Psoas muscle (tissue), 8 donors: ENCODE data around the gene TMEM72. TPM values are rescaled to one million over a fixed set of nuclear protein-coding genes. Genes with fewer than 3 reads are reported as not detected.
A peak's percentile ranks its signal among the peaks of the same experiment; 100 is the strongest.

Experiments used
- ATAC-seq, 4 donors: fragments of 200-7000 bp; cut with Tn5 transposase; one replicate each; pipeline ENCODE4 v1.9.1; 2020; ENCODE audit warnings: moderate library complexity in 3 of 4, mild to moderate bottlenecking in 2 of 4
- DNase-seq, 2 donors: peaks; one replicate each; pipeline ENCODE4 v3.0.0-alpha.2; 2020
- H3K27ac ChIP-seq: fragments of 200-600 bp; one replicate; pipeline ENCODE4 v1.8.0; 2022
- H3K27me3 ChIP-seq, 3 donors: fragments of 200-600 bp in 1 of 3; one replicate each; pipeline versions ENCODE4 v1.6.1 to v1.8.0; 2013 to 2022; ENCODE audit warnings: low read length in 2 of 3, mild to moderate bottlenecking in 2 of 3, moderate library complexity in 1 of 3; ENCODE audit not compliant: insufficient read depth in 3 of 3
- H3K36me3 ChIP-seq, 2 donors: fragments of 200-600 bp in 1 of 2; one replicate each; pipeline versions ENCODE4 v1.6.1 to v1.8.0; 2013 to 2022; ENCODE audit warnings: low read depth in 1 of 2, mild to moderate bottlenecking in 1 of 2, moderate library complexity in 1 of 2; ENCODE audit not compliant: insufficient read depth in 1 of 2
- H3K4me1 ChIP-seq: fragments of 200-600 bp; one replicate; pipeline ENCODE4 v1.8.0; 2022
- H3K4me3 ChIP-seq: fragments of 200-600 bp; one replicate; pipeline ENCODE4 v1.8.0; 2022; ENCODE audit warnings: mild to moderate bottlenecking
- H3K9me3 ChIP-seq: fragments of 200-600 bp; one replicate; pipeline ENCODE4 v1.8.0; 2022
- CTCF ChIP-seq: fragments of 200-600 bp; IDR thresholded peaks from one replicate; pipeline ENCODE4 v1.8.0; 2022; ENCODE audit warnings: antibody characterized with exemption
- whole genome bisulfite sequencing, 3 donors: extraction: QIAGEN DNeasy Blood & Tissue Kit; methylation state at CpG; one replicate each; pipeline versions ENCODE4 v1.1.6 to v1.1.7; 2013; 5-methylcytosine and 5-hydroxymethylcytosine counted together
- intact Hi-C, 2 donors: fragments of 100-400 bp; cut with DNase I; formaldehyde crosslinking; loops; one replicate each; pipeline versions ENCODE4 v1.11.0 to v1.14.2; 2022
- polyA plus RNA-seq, 3 donors: library from polyadenylated mRNA; stranded (reverse); fragments of 200-250 nt; gene quantifications; one replicate each; pipeline ENCODE4 v1.2.3, GENCODE V29; 2013
- total RNA-seq, 4 donors: library from RNA; stranded (reverse); fragmentation: NEBNext Ultra II Directional in 2 of 4; extraction: Animal tissue kit (Norgen Biotek cat#: 25700) in 2 of 4; gene quantifications; one replicate each; pipeline versions ENCODE4 v1.2.1 to v1.2.4, GENCODE V29; 2021 to 2023
- donor health status: healthy with polysubstance abuse.
- donor health status: DM: no; HTN: no; CAD: no; lungs with moderate emphysema.
- donor health status: Bipolar disorder and iron deficiency.
- donor health status: healthy.
- donor health status: DM: yes; HTN: yes; CAD: no.
- donor health status: DM: no; HTN: no; CAD: no.
- donor health status: DM: no; HTN: no; CAD: no.
- donor health status: DM: yes; HTN: yes; CAD: no.

The TMEM72 gene
- total and polyA plus RNA-seq, 7 donors, result not detected

- ATAC-seq, result no peak
- 86 to 93% (median 88%) methylated on average over 12 of the region's 12 CpGs for WGBS, 3 donors
- intact Hi-C loops, result no loop called here
- H3K4me1 ChIP-seq, result peaks cover 60% of the 10 kb centered on the region
- DNase-seq, result peak in 1 of 2 donors; percentile 50
- peaks cover 0 to 18% of the 10 kb centered on the region in 2 donors for H3K36me3 ChIP-seq
- no peaks in the 10 kb centered on the region for H3K27me3 ChIP-seq
- no peak overlapping the region for H3K27ac ChIP-seq
- H3K4me3 ChIP-seq, result no peak overlapping the region
- H3K9me3 ChIP-seq, result no peaks in the 10 kb centered on the region
- no peak for TF ChIP-seq CTCF
Measured at GRCh38 chr10:44971935-44972757, 61.0 kb downstream of the TMEM72 start.

- H3K36me3 ChIP-seq, result peaks cover 0 to 18% of the 10 kb centered on the region in 2 donors
- WGBS, 3 donors, result 47 to 57% (median 53%) methylated on average over 6 of the region's 6 CpGs
- DNase-seq, result peak in 1 of 2 donors; percentile 58
- intact Hi-C loops, result no loop called here
- no peak overlapping the region for H3K27ac ChIP-seq
- peaks cover 60% of the 10 kb centered on the region for H3K4me1 ChIP-seq
- no peak for TF ChIP-seq CTCF
- H3K27me3 ChIP-seq, result no peaks in the 10 kb centered on the region
- ATAC-seq, result no peak
- H3K4me3 ChIP-seq, result no peak overlapping the region
- no peaks in the 10 kb centered on the region for H3K9me3 ChIP-seq
Measured at GRCh38 chr10:44972874-44973306, 61.8 kb downstream of the TMEM72 start.

GRCh38 chr10:44973323-44974081, 62.4 kb downstream of the TMEM72 start:
- TF ChIP-seq CTCF, result no peak
- H3K27ac ChIP-seq, result peak overlapping the region; percentile 96
- peaks cover 55% of the 10 kb centered on the region for H3K4me1 ChIP-seq
- peaks cover 0 to 18% of the 10 kb centered on the region in 2 donors for H3K36me3 ChIP-seq
- intact Hi-C loops, result loop anchor here in 1 of 2 donors (2.0 kb wide), 1 partner anchor 41 kb away; no protein-coding TSS in a partner anchor
- peak in 1 of 2 donors; percentile 45 for DNase-seq
- no peaks in the 10 kb centered on the region for H3K27me3 ChIP-seq
- no peaks in the 10 kb centered on the region for H3K9me3 ChIP-seq
- WGBS, 3 donors, result 67 to 71% (median 70%) methylated on average over 18 of the region's 18 CpGs
- no peak for ATAC-seq
- no peak overlapping the region for H3K4me3 ChIP-seq

- WGBS, 3 donors, result 43 to 57% (median 46%) methylated on average over 7 of the region's 7 CpGs
- intact Hi-C loops, result loop anchor here in 1 of 2 donors (2.0 kb wide), 1 partner anchor 41 kb away; no protein-coding TSS in a partner anchor
- Histone ChIP-seq H3K4me3 (peak overlapping the region; percentile 61), H3K27ac (peak overlapping the region; percentile 96), H3K36me3 (peaks cover 0 to 18% of the 10 kb centered on the region in 2 donors), H3K4me1 (peaks cover 53% of the 10 kb centered on the region), H3K9me3 (no peaks in the 10 kb centered on the region), H3K27me3 (no peaks in the 10 kb centered on the region)
- DNase-seq (peak in 1 of 2 donors; percentile 51), ATAC-seq (no peak)
- no peak for TF ChIP-seq CTCF
Measured at GRCh38 chr10:44974082-44974627, 63.0 kb downstream of the TMEM72 start.
